HEK293 (cell line): ENCODE data around the gene MAGI2.

Experiments
- CTCF ChIA-PET: fragments of 350-600 bp; formaldehyde crosslinking; extraction: SDS; loops from one replicate; lab custom pipeline; 2021; ENCODE audit warnings: antibody characterized with exemption; lab: Yijun Ruan, JAX
- POLR2A ChIA-PET: fragments of 300-600 bp; formaldehyde crosslinking; extraction: SDS; loops from one replicate; lab custom pipeline; 2020; ENCODE audit warnings: antibody characterized with exemption, inconsistent platforms; lab: Yijun Ruan, JAX
- H3K27ac ChIP-seq: fragments of 200-500 bp; sonication (Bioruptor generic); 2 replicates; pipeline ENCODE4 v1.5.1; 2014; ENCODE audit warnings: low read depth, low read length, control low read depth, inconsistent platforms; ENCODE audit errors: extremely low read depth
- H3K36me3 ChIP-seq, 2 experiments: fragments of 200-500 bp in 1 of 2; sonication (Bioruptor generic) in 1 of 2; 1 replicate in 1 of 2; 2 replicates in 1 of 2; pipeline ENCODE4 v1.5.1; 2014 to 2017; ENCODE audit warnings: inconsistent platforms in 2 of 2, low read length in 2 of 2; ENCODE audit not compliant: control insufficient read depth in 2 of 2, insufficient read depth in 1 of 2
- H3K4me1 ChIP-seq: fragments of 200-500 bp; sonication (Bioruptor generic); 2 replicates; pipeline ENCODE4 v1.5.1; 2014; ENCODE audit warnings: mild to moderate bottlenecking, low read length, inconsistent platforms; ENCODE audit not compliant: control insufficient read depth, insufficient read depth
- H3K4me3 ChIP-seq: 2 replicates; pipeline ENCODE4 v1.5.1; 2011; ENCODE audit warnings: low read depth, mild to moderate bottlenecking, control low read depth, low read length, moderate library complexity
- H3K9me3 ChIP-seq: fragments of 200-500 bp; sonication (Bioruptor generic); 2 replicates; pipeline ENCODE4 v1.5.1; 2014; ENCODE audit warnings: low read depth, low read length, inconsistent platforms; ENCODE audit not compliant: control insufficient read depth, insufficient read depth
- BCL11A ChIP-seq: fragments of 450-650 bp; formaldehyde crosslinking; IDR thresholded peaks from 2 replicates; pipeline ENCODE4 v1.5.1; 2016; ENCODE audit warnings: low read depth, missing biosample characterization, missing genetic modification characterization
- GLIS1 ChIP-seq: fragments of 450-650 bp; formaldehyde crosslinking; IDR thresholded peaks from 2 replicates; pipeline ENCODE4 v1.5.1; 2016; ENCODE audit warnings: missing biosample characterization, missing genetic modification characterization
- KLF1 ChIP-seq: fragments of 450-650 bp; formaldehyde crosslinking; IDR thresholded peaks from 2 replicates; pipeline ENCODE4 v1.5.1; 2016; ENCODE audit warnings: missing biosample characterization, missing genetic modification characterization
- MYNN ChIP-seq: fragments of 450-650 bp; formaldehyde crosslinking; IDR thresholded peaks from 2 replicates; pipeline ENCODE4 v1.5.1; 2016; ENCODE audit warnings: missing biosample characterization, missing genetic modification characterization, borderline replicate concordance
- SETDB1 ChIP-seq: IDR thresholded peaks from one replicate; pipeline ENCODE4 v1.6.1; 2017; ENCODE audit warnings: mild to moderate bottlenecking, low read length, moderate library complexity, mixed read lengths; ENCODE audit not compliant: insufficient read length
- ZBTB7A ChIP-seq: fragments of 450-650 bp; formaldehyde crosslinking; IDR thresholded peaks from 2 replicates; pipeline ENCODE4 v1.5.1; 2016; ENCODE audit warnings: low read depth, missing biosample characterization, missing genetic modification characterization
- ZFHX2 ChIP-seq: fragments of 450-650 bp; formaldehyde crosslinking; conservative IDR thresholded peaks from 2 replicates; pipeline ENCODE4 v1.5.1; 2016; ENCODE audit warnings: missing biosample characterization, missing genetic modification characterization
- ZNF121 ChIP-seq: fragments of 450-650 bp; formaldehyde crosslinking; IDR thresholded peaks from 2 replicates; pipeline ENCODE4 v1.5.1; 2016; ENCODE audit warnings: missing biosample characterization, missing genetic modification characterization
- ZNF140 ChIP-seq: fragments of 450-650 bp; formaldehyde crosslinking; IDR thresholded peaks from 2 replicates; pipeline ENCODE4 v1.5.1; 2016; ENCODE audit warnings: missing biosample characterization, missing genetic modification characterization
- ZNF174 ChIP-seq: fragments of 450-650 bp; formaldehyde crosslinking; IDR thresholded peaks from 2 replicates; pipeline ENCODE4 v1.5.0; 2017; ENCODE audit warnings: missing biosample characterization, mild to moderate bottlenecking, missing genetic modification characterization
- ZNF239 ChIP-seq: fragments of 450-650 bp; formaldehyde crosslinking; IDR thresholded peaks from 2 replicates; pipeline ENCODE4 v1.5.1; 2016; ENCODE audit warnings: missing biosample characterization, missing genetic modification characterization
- ZNF324 ChIP-seq: fragments of 450-650 bp; formaldehyde crosslinking; IDR thresholded peaks from 2 replicates; pipeline ENCODE4 v1.5.1; 2016; ENCODE audit warnings: missing biosample characterization, missing genetic modification characterization
- ZNF335 ChIP-seq: fragments of 450-650 bp; formaldehyde crosslinking; conservative IDR thresholded peaks from 2 replicates; pipeline ENCODE4 v1.5.1; 2016; ENCODE audit warnings: missing biosample characterization, missing genetic modification characterization
- ZNF391 ChIP-seq: fragments of 450-650 bp; formaldehyde crosslinking; IDR thresholded peaks from 2 replicates; pipeline ENCODE4 v1.5.1; 2016; ENCODE audit warnings: low read depth, missing biosample characterization, missing genetic modification characterization, borderline replicate concordance
- ZNF394 ChIP-seq: fragments of 450-650 bp; formaldehyde crosslinking; IDR thresholded peaks from 2 replicates; pipeline ENCODE4 v1.5.1; 2016; ENCODE audit warnings: missing biosample characterization, missing genetic modification characterization, mild to moderate bottlenecking, moderate library complexity, borderline replicate concordance
- ZNF398 ChIP-seq: fragments of 450-650 bp; formaldehyde crosslinking; IDR thresholded peaks from 2 replicates; pipeline ENCODE4 v1.5.1; 2017; ENCODE audit warnings: missing biosample characterization, missing genetic modification characterization
- ZNF558 ChIP-seq: fragments of 450-650 bp; formaldehyde crosslinking; IDR thresholded peaks from 2 replicates; pipeline ENCODE4 v1.5.1; 2016; ENCODE audit warnings: missing biosample characterization, missing genetic modification characterization
- ZNF580 ChIP-seq: fragments of 450-650 bp; formaldehyde crosslinking; IDR thresholded peaks from 2 replicates; pipeline ENCODE4 v1.5.1; 2016; ENCODE audit warnings: missing biosample characterization, missing genetic modification characterization
- ZNF626 ChIP-seq: fragments of 450-650 bp; sonication (Bioruptor Pico); formaldehyde crosslinking; IDR thresholded peaks from 2 replicates; pipeline ENCODE4 v1.5.1; 2018; ENCODE audit warnings: missing biosample characterization, missing genetic modification characterization, inconsistent platforms
- ZNF645 ChIP-seq: fragments of 450-650 bp; formaldehyde crosslinking; IDR thresholded peaks from 2 replicates; pipeline ENCODE4; 2016; ENCODE audit warnings: missing biosample characterization, missing genetic modification characterization
- ZNF664 ChIP-seq: fragments of 450-650 bp; formaldehyde crosslinking; IDR thresholded peaks from 2 replicates; pipeline ENCODE4 v1.5.1; 2016; ENCODE audit warnings: missing biosample characterization, missing genetic modification characterization
- ZNF692 ChIP-seq: fragments of 450-650 bp; formaldehyde crosslinking; IDR thresholded peaks from 2 replicates; pipeline ENCODE4 v1.5.1; 2016; ENCODE audit warnings: missing biosample characterization, missing genetic modification characterization
- ZNF76 ChIP-seq: fragments of 450-650 bp; formaldehyde crosslinking; IDR thresholded peaks from 2 replicates; pipeline ENCODE4; 2016; ENCODE audit warnings: low read depth, missing biosample characterization, missing genetic modification characterization, borderline replicate concordance
- ZNF830 ChIP-seq: fragments of 450-650 bp; IDR thresholded peaks from 2 replicates; pipeline ENCODE4 v1.5.0; 2018; ENCODE audit warnings: missing biosample characterization, missing genetic modification characterization, low read depth, mild to moderate bottlenecking, moderate library complexity
- ZSCAN5A ChIP-seq: fragments of 450-650 bp; formaldehyde crosslinking; IDR thresholded peaks from 2 replicates; pipeline ENCODE4 v1.5.1; 2016; ENCODE audit warnings: missing biosample characterization, missing genetic modification characterization

MAGI2 gene

GRCh38 chr7:78718212-78718611 lies 735.3 kb downstream of the MAGI2 start (continued):
- TF ChIP-seq KLF1 (no peak), ZNF391 (tag by site-specific recombination) (no peak)
- TF ChIP-seq, all 188 proteins: peak for 0

- TF ChIP-seq ZSCAN5A (tag by site-specific recombination) (no peak), SETDB1 (no peak), ZNF558 (tag by site-specific recombination) (no peak), ZNF664 (tag by site-specific recombination) (no peak), ZNF626 (tag by site-specific recombination) (no peak), ZNF580 (tag by site-specific recombination) (no peak), ZBTB7A (tag by site-specific recombination) (no peak), ZNF692 (tag by site-specific recombination) (no peak)
- CTCF ChIA-PET: no interaction called here
- H3K9me3 ChIP-seq: no peaks in the 10 kb centered on the region
- H3K4me3 ChIP-seq: no peak overlapping the region
- no peak overlapping the region for H3K27ac ChIP-seq
- POLR2A ChIA-PET: no interaction called here
- H3K4me1 ChIP-seq: no peaks in the 10 kb centered on the region
- no peaks in the 10 kb centered on the region for H3K36me3 ChIP-seq
Observed at GRCh38 chr7:78716876-78717275, 736.6 kb downstream of the MAGI2 start.

GRCh38 chr7:78714356-78714755 lies 739.1 kb downstream of the MAGI2 start:
- no peaks in the 10 kb centered on the region for H3K9me3 ChIP-seq
- no peak for TF ChIP-seq ZNF239
- no peak for TF ChIP-seq MYNN (tag by site-specific recombination)
- no peak for TF ChIP-seq ZNF174
- no peak for TF ChIP-seq BCL11A (tag by site-specific recombination)
- no peak for TF ChIP-seq ZNF394 (tag by site-specific recombination)
- TF ChIP-seq ZNF324 (tag by site-specific recombination): no peak
- no peak for TF ChIP-seq ZNF335 (tag by site-specific recombination)
- no peak for TF ChIP-seq ZNF692 (tag by site-specific recombination)
- no peak for TF ChIP-seq ZNF398 (tag by site-specific recombination)
- TF ChIP-seq ZNF645 (tag by site-specific recombination): no peak
- TF ChIP-seq ZFHX2 (tag by site-specific recombination): no peak
- TF ChIP-seq GLIS1 (tag by site-specific recombination): no peak
- TF ChIP-seq ZNF121 (tag by site-specific recombination): no peak
- no peak for TF ChIP-seq ZNF76 (tag by site-specific recombination)
- no peak for TF ChIP-seq ZNF140 (tag by site-specific recombination)
- TF ChIP-seq ZNF830 (tag by site-specific recombination): no peak
- ChIA-PET CTCF (no interaction called here), POLR2A (no interaction called here)
- no peak overlapping the region for H3K27ac ChIP-seq
- H3K4me1 ChIP-seq: no peaks in the 10 kb centered on the region
- H3K4me3 ChIP-seq: no peak overlapping the region
- no peaks in the 10 kb centered on the region for H3K36me3 ChIP-seq
